K562 (cell line): ENCODE results near the gene SZT2.

ENCODE experiments used
- ATF1 ChIP-seq, 2 experiments: fragments of 450-650 bp in 1 of 2; IDR thresholded peaks; 2 replicates each; pipeline ENCODE4 v1.6.1; 2016; ENCODE audit warnings: missing compliant biosample characterization in 1 of 2, missing genetic modification characterization in 1 of 2
- E2F5 ChIP-seq: sonication (generic); formaldehyde crosslinking; IDR thresholded peaks from 2 replicates; pipeline ENCODE4 v1.8.0; 2022; ENCODE audit warnings: mild to moderate bottlenecking, missing genetic modification reagents
- EP300 ChIP-seq: IDR thresholded peaks from 2 replicates; pipeline ENCODE4 v1.6.1; 2012; ENCODE audit warnings: low read length, improper control_type of control experiment
- FOXO4 ChIP-seq: fragments of 450-650 bp; formaldehyde crosslinking; IDR thresholded peaks from 2 replicates; pipeline ENCODE4 v1.4.0; 2020; ENCODE audit warnings: mild to moderate bottlenecking, moderate library complexity
- IRF1 ChIP-seq: sonication (generic); formaldehyde crosslinking; IDR thresholded peaks from 2 replicates; pipeline ENCODE4 v1.8.0; 2022; ENCODE audit warnings: missing genetic modification reagents, mild to moderate bottlenecking, borderline replicate concordance
- NCOA2 ChIP-seq, 2 experiments: fragments of 450-650 bp; IDR thresholded peaks; 2 replicates each; pipeline ENCODE4 v1.6.1; 2018; ENCODE audit warnings: mild to moderate bottlenecking in 2 of 2, moderate library complexity in 1 of 2; ENCODE audit not compliant: partially characterized antibody in 2 of 2
- PHF8 ChIP-seq: fragments of 200-600 bp; sonication (generic); IDR thresholded peaks from 2 replicates; pipeline ENCODE4 v1.6.1; 2012; ENCODE audit warnings: mixed run types, mild to moderate bottlenecking, inconsistent platforms, low read length, moderate library complexity, borderline replicate concordance
- PREB ChIP-seq: sonication (generic); formaldehyde crosslinking; IDR thresholded peaks from 2 replicates; pipeline ENCODE4 v1.8.1; 2023; ENCODE audit warnings: mild to moderate bottlenecking, missing genetic modification reagents
- PTBP1 ChIP-seq: fragments of 200-400 bp; formaldehyde crosslinking; IDR thresholded peaks from 2 replicates; pipeline ENCODE4 v1.6.1; 2017; ENCODE audit warnings: low read depth, low read length
- YY1 ChIP-seq, 3 experiments: IDR thresholded peaks; 2 replicates each; pipeline ENCODE4 v1.6.1; 2011; ENCODE audit warnings: low read length in 2 of 3, mild to moderate bottlenecking in 2 of 3, moderate library complexity in 2 of 3, borderline replicate concordance in 1 of 3, control low read depth in 1 of 3, low read depth in 1 of 3; ENCODE audit not compliant: insufficient read depth in 3 of 3, insufficient replicate concordance in 2 of 3, control insufficient read depth in 1 of 3, insufficient read length in 1 of 3; ENCODE audit errors: extremely low read depth in 1 of 3
- ZNF224 ChIP-seq: sonication (generic); formaldehyde crosslinking; IDR thresholded peaks from 2 replicates; pipeline ENCODE4 v1.8.0; 2022; ENCODE audit warnings: mild to moderate bottlenecking, missing genetic modification reagents
- ZNF232 ChIP-seq: sonication (generic); formaldehyde crosslinking; IDR thresholded peaks from 2 replicates; pipeline ENCODE4 v1.8.0; 2022; ENCODE audit warnings: mild to moderate bottlenecking, missing genetic modification reagents

- no peak for TF ChIP-seq YY1 (IDR thresholded peaks at IDR 0.05; ENCODE audit: borderline replicate concordance in 1 of 3, control insufficient read depth in 1 of 3, extremely low read depth in 1 of 3, insufficient read depth in 3 of 3, insufficient read length in 1 of 3, insufficient replicate concordance in 2 of 3, low read depth in 1 of 3, low read length in 2 of 3)
- TF ChIP-seq EP300 = no peak
- TF ChIP-seq ZNF224 (CRISPR knock-in tag) = no peak
- no peak for TF ChIP-seq ATF1 (CRISPR knock-in tag; IDR thresholded peaks at IDR 0.05)
- TF ChIP-seq ATF1 (tag; IDR thresholded peaks at IDR 0.05) = no peak
- no peak for TF ChIP-seq ZNF232 (CRISPR knock-in tag)
- TF ChIP-seq IRF1 (CRISPR knock-in tag) = no peak
- no peak for TF ChIP-seq E2F5 (CRISPR knock-in tag)
- no peak for TF ChIP-seq PREB (CRISPR knock-in tag)
- no peak for TF ChIP-seq PHF8
- TF ChIP-seq NCOA2 (IDR thresholded peaks at IDR 0.05; ENCODE audit: partially characterized antibody in 2 of 2) = no peak
- TF ChIP-seq PTBP1 = no peak
- TF ChIP-seq FOXO4 = no peak
These were observed 51.6 kb downstream of the SZT2 start for GRCh38 chr1:43441166-43441893.
